Fibroblast of the conjunctiva (primary cell): ENCODE measurements around the gene OR51E2.
A peak's percentile ranks its signal among the peaks of the same experiment; 100 is the strongest.

Experiments
- DNase-seq: peaks from one replicate; pipeline ENCODE4 v3.0.0-alpha.2; 2010; ENCODE audit warnings: low read depth

Gene OR51E2

GRCh38 chr11:4664183-4664582 is 33.5 kb downstream of the OR51E2 start:
- no peak for DNase-seq

- no peak for DNase-seq
Measured at GRCh38 chr11:4662876-4663275, 34.8 kb downstream of the OR51E2 start.

- no peak for DNase-seq
Measured at GRCh38 chr11:4658629-4659445, 38.8 kb downstream of the OR51E2 start.

- DNase-seq, result no peak
Measured at GRCh38 chr11:4654635-4655369, 42.9 kb downstream of the OR51E2 start.

GRCh38 chr11:4647766-4648165 is 49.9 kb downstream of the OR51E2 start:
- DNase-seq, result no peak

GRCh38 chr11:4645974-4646373 is 51.7 kb downstream of the OR51E2 start:
- DNase-seq, result no peak

- DNase-seq, result no peak
Measured at GRCh38 chr11:4644233-4644632, 53.4 kb downstream of the OR51E2 start.

- DNase-seq, result no peak
Measured at GRCh38 chr11:4643682-4644081, 54.0 kb downstream of the OR51E2 start, which contains the start of gene OR51E1. TSS of gene OR51E1 (plus strand) at chr11:4643982. CDS start at chr11:4652527, 8,545 bp downstream.

- DNase-seq, result no peak
Measured at GRCh38 chr11:4643076-4643475, 54.6 kb downstream of the OR51E2 start.

GRCh38 chr11:4642043-4642442 is 55.6 kb downstream of the OR51E2 start:
- no peak for DNase-seq

- no peak for DNase-seq
Measured at GRCh38 chr11:4641501-4641900, 56.2 kb downstream of the OR51E2 start.

GRCh38 chr11:4639931-4640330 is 57.7 kb downstream of the OR51E2 start:
- DNase-seq, result no peak

- no peak for DNase-seq
Measured at GRCh38 chr11:4637662-4638047, 60.0 kb downstream of the OR51E2 start.

GRCh38 chr11:4636962-4637661 is 60.5 kb downstream of the OR51E2 start, which contains the start of gene OR51D1:
TSS of gene OR51D1 (plus strand) at chr11:4637477. CDS start at chr11:4639791, 2,314 bp downstream.
- peak; percentile 37 for DNase-seq

- no peak for DNase-seq
Measured at GRCh38 chr11:4636136-4636535, 61.5 kb downstream of the OR51E2 start.
